Right hindlimb (tissue), 1 donor: ENCODE measurements around the gene ZNF441.
"Not testable (repeated sequence)": the region's sequence is repeated elsewhere in the genome, so short reads cannot be mapped to it uniquely, and the experiment has no call there.

Experiments
- DNase-seq: peaks from one replicate; pipeline ENCODE4 v3.0.0-alpha.2; 2018

ZNF441 gene

GRCh38 chr19:11766597-11767591 lies at the start of gene ZNF441:
ZNF441 (plus strand) TSS chr19:11767000; CDS start chr19:11767194, 194 bp downstream.
- peak; percentile 98 for DNase-seq

- DNase-seq: no peak
Measured at GRCh38 chr19:11721681-11722080, 45.1 kb upstream of the ZNF441 start.

- no peak for DNase-seq
Measured at GRCh38 chr19:11722414-11722813, 44.4 kb upstream of the ZNF441 start.

- DNase-seq: no peak
Measured at GRCh38 chr19:11729586-11729985, 37.2 kb upstream of the ZNF441 start.

- no peak for DNase-seq
Measured at GRCh38 chr19:11735375-11735774, 31.4 kb upstream of the ZNF441 start.

GRCh38 chr19:11736696-11737095 lies 30.1 kb upstream of the ZNF441 start:
- peak; percentile 25 for DNase-seq

- DNase-seq: peak; percentile 22
Measured at GRCh38 chr19:11737964-11738745, 28.6 kb upstream of the ZNF441 start.

- peak; percentile 99 for DNase-seq
Measured at GRCh38 chr19:11738746-11739620, 27.8 kb upstream of the ZNF441 start, which contains the start of gene ZNF823. ZNF823 (minus strand) TSS chr19:11738946; CDS start chr19:11738819, 127 bp downstream.

- DNase-seq: no peak
Measured at GRCh38 chr19:11745869-11746268, 20.9 kb upstream of the ZNF441 start.

- no peak for DNase-seq
Measured at GRCh38 chr19:11747277-11747676, 19.5 kb upstream of the ZNF441 start.

GRCh38 chr19:11749751-11750150 lies 17.0 kb upstream of the ZNF441 start:
- DNase-seq: no peak

GRCh38 chr19:11752244-11752736 lies 14.5 kb upstream of the ZNF441 start:
- no peak for DNase-seq

- DNase-seq: no peak
Measured at GRCh38 chr19:11754663-11755062, 12.1 kb upstream of the ZNF441 start.

- DNase-seq: no peak
Measured at GRCh38 chr19:11756965-11757364, 9.8 kb upstream of the ZNF441 start.

- DNase-seq: no peak
Measured at GRCh38 chr19:11759805-11760204, 7.0 kb upstream of the ZNF441 start.

GRCh38 chr19:11763117-11763516 lies 3.7 kb upstream of the ZNF441 start:
- DNase-seq: no peak

- no peak for DNase-seq
Measured at GRCh38 chr19:11763611-11764010, 3.2 kb upstream of the ZNF441 start.

- DNase-seq: no peak
Measured at GRCh38 chr19:11767633-11768133, 883 bp downstream of the ZNF441 start.

GRCh38 chr19:11769995-11770394 lies 3.2 kb downstream of the ZNF441 start:
- no peak for DNase-seq

GRCh38 chr19:11771520-11771919 lies 4.7 kb downstream of the ZNF441 start:
- not testable (repeated sequence) for DNase-seq

- DNase-seq: not testable (repeated sequence)
Measured at GRCh38 chr19:11776669-11777068, 9.9 kb downstream of the ZNF441 start.

GRCh38 chr19:11780431-11781020 lies 13.7 kb downstream of the ZNF441 start:
- no peak for DNase-seq
